ENCODE data around the gene NR4A2.
A peak's percentile ranks its signal among the peaks of the same experiment; 100 is the strongest.

NR4A2 gene

GRCh38 chr2:156332534-156333273 is at the start of gene NR4A2:
Gene NR4A2, minus strand, starts transcription at chr2:156332721. Its CDS starts 2,535 bp downstream, at chr2:156330186.
- peak; percentile 82 for DNase-seq (ENCODE audit: low read depth)

DNA sequence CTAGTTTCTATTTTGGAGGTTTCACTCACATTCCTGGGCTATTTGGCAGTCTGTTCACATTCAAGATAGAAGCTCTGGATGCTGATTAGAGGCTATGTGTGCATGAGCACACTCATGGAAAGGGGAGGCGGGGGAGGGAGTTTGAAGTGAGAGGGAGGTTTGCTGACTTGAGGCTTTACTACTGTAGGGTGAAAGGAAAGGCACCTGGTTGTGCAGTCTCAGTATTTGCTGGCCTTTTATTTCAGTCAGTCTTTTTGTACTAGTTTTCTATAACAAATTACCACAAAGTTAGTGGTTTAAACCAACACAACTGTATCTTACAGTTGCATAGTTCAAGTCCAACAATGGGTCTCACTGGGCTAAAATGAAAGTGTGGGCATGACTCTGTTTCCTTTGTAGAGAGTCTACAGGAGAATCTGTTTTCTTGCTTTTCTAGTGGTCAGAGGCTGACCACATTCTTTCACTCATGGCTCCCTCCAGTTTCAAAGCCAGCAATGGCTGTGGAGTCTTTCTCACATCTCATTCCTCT is 47.7 kb upstream of the NR4A2 start:
- DNase-seq (ENCODE audit: low read depth): no peak

GRCh38 chr2:156379714-156380113 is 47.2 kb upstream of the NR4A2 start:
- no peak for DNase-seq (ENCODE audit: low read depth)

GRCh38 chr2:156379071-156379470 is 46.5 kb upstream of the NR4A2 start:
- no peak for DNase-seq (ENCODE audit: low read depth)

GRCh38 chr2:156366753-156367152 is 34.2 kb upstream of the NR4A2 start:
- DNase-seq (ENCODE audit: low read depth): no peak

DNA sequence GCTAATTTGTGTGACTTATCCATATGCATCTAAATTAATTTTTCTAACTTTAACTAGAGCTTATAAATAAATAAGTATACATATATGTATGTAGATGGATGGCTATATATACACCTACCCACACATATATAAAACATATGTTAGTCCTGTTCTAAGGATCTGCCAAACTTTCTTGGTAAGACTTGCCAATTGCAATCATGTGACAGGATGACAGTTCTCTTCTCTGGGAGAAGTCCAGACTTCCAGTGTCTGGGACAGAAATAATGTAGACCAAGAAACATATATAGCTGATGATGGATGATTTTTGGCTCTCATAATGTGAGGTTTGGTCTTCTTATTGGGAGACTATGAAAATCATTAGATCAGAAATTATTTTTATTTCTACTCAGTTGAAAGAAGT is 30.6 kb upstream of the NR4A2 start:
- no peak for DNase-seq (ENCODE audit: low read depth)

GRCh38 chr2:156356014-156356754 is 23.7 kb upstream of the NR4A2 start:
- no peak for DNase-seq (ENCODE audit: low read depth)

DNA sequence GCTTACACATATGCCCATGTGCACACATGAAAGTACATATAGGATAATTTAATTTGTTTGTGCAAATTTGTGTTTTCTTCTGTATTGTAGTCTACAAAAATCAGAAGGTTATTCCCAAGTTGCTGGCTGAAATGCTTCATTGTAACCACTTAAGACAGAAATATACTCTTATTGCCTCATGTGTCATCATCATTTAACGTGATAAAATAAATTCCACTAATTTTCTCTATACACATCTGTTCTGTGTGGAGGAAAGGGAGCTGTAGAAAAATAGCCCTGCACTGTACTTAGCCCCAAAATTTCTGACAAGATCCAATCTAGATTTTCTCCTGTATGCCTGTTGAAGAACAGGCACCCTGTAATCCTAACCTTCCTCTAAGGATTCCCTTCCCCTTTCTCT is 20.4 kb upstream of the NR4A2 start:
- DNase-seq (ENCODE audit: low read depth): no peak

DNA sequence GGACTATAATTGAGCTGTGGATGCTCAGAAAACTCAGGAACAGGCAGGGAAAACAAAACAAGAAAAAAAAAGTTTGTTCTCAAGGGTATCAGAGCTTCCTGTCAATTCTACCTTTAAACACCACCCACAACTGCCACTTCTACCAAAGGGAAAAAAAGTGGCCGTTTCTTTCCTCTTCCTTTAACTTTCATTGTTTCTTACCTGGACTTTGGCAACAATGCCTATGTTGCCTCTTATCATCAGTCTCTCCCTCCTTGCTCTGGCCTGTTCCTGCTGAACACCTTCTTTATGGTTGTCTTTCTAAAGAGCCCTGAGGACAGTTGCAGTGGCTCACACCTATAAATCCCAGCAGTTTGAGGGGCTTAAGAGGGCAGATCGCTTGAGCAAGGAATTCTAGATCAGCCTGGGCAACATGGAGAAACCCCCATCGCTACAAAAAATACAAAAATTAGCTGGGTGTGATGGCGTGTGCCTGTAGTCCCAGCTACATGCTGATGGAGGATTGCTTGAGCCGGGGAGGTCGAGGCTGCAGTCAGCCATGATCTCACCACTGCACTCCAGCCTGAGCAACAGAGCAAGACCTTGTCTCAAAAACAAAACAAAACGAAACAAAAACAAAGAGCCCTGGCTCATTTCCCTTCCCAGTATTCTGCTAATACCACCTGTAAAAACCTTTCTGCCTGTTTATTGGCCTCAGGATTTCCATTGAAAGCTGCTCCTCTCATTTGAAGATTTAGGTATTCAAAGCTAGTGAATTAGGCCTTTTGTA is 18.0 kb upstream of the NR4A2 start:
- DNase-seq (ENCODE audit: low read depth): no peak

DNA sequence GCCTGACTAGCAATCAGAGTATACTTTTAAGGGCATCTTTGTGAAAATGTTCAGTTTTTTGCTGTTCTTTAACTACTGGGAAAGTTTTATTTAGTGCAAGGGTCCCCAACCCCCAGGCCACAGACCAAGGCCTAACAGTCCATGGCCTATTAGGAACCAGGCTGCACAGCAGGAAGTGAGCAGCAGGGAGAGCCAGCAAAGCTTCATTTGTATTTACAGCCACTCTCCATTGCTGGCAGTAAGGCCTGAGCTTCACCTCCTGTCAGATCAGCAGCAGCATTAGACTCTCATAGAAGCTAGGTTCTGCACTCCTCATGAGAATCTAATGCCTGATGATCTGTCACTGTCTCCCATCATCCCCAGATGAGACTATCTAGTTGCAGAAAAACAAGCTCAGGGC is 17.1 kb upstream of the NR4A2 start:
- DNase-seq (ENCODE audit: low read depth): no peak

- DNase-seq (ENCODE audit: low read depth): no peak
Observed at GRCh38 chr2:156349161-156349560, 16.6 kb upstream of the NR4A2 start.

DNA sequence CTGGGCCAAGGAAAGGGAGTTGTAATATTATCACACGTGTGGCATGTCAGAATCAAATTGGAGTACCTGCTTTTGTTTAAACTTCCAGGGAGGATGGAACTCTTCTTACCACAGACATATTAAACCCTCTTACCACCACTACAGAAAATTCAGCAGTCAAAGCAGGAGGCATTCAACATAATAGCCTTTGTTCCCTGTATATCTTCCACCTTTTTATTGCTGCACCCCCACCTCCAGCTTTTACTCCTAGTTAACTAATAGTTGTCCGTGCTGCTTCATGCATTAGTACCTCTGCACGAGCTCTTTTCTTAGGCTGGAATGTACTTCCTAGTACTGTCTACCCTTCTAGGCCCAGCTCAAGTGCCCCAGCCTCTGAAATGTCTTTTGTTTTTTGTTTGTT is 14.9 kb upstream of the NR4A2 start:
- no peak for DNase-seq (ENCODE audit: low read depth)

DNA sequence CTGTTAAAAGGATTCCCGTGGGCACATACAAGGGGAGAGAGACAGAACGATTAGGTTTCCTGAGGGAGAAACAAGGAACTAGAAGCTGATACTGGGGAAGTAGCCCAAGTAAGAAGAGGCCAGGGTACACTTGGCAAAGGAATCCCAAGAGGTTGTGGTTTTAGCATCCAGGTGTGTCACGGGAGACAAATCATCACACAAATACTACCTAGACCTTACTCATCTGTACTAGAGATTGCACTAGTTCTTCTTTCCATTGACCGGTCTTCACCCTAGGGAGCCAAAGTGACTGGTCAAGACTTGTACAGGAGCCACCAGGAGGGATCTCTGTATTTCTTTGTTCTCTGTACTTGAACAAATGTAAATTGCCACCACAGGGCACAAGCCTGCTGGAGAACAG is 14.2 kb upstream of the NR4A2 start:
- no peak for DNase-seq (ENCODE audit: low read depth)

GRCh38 chr2:156345582-156345981 is 13.1 kb upstream of the NR4A2 start:
- no peak for DNase-seq (ENCODE audit: low read depth)

DNA sequence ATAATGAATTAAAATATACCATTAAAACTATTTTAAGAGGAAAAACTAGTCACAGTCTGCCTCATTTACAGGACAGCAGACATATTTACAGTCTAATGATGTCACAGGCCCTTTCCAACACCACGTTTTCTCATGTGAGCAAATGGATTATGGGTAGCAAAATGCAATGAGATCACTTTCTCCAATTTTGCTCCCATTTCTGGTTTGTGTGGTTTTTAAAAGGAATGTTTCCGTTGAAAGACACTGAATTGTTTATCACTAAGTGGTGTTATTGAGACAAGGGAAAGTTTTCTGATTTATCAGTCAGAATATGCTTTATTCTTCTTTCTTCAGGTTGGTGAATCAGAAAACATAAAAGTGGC is 11.4 kb upstream of the NR4A2 start:
- DNase-seq (ENCODE audit: low read depth): no peak

GRCh38 chr2:156343096-156343939 is 10.8 kb upstream of the NR4A2 start:
- DNase-seq (ENCODE audit: low read depth): no peak

DNA sequence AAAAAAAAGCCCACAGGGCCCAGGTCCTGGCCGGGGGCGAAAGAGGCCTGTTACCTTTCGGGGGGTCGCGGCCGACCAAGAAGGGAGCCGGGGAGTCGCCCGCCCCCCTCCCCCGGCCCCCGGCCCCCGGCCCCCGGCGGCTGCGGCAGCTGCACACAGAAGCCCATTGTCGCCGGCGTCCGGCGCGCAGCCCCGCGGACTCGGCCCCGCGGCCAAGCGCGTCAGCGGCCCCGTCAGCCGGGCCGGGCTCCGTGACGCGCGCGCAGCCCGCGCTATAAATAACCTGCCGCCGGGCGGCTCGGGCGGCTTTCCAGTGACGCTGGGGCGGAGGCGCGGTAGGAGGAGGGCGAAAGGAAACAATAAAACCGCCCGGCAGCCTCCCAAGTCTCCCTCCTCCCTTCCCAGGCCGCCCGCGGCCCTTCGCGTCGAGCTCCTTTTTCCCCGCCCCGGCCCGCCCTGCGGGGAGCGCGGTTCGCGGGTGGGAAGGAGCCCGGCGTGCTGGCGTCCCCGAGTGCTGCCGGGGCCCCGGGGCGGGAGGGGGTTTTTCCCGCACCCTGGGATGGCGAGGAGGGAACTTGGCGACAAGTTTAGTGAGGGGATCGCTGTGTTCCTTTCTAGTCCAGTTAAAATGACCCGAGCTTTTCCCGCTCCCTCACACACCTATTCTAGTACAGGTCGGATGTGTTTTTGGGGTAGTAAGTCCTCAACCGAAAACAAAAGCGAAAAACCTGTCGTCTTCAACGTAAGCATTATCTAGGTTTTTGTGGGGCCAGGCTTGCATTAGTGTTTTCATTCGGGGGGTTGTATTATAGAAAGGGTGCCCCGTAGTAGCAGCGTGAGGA is 10.0 kb upstream of the NR4A2 start:
- DNase-seq (ENCODE audit: low read depth): peak; percentile 83

DNA sequence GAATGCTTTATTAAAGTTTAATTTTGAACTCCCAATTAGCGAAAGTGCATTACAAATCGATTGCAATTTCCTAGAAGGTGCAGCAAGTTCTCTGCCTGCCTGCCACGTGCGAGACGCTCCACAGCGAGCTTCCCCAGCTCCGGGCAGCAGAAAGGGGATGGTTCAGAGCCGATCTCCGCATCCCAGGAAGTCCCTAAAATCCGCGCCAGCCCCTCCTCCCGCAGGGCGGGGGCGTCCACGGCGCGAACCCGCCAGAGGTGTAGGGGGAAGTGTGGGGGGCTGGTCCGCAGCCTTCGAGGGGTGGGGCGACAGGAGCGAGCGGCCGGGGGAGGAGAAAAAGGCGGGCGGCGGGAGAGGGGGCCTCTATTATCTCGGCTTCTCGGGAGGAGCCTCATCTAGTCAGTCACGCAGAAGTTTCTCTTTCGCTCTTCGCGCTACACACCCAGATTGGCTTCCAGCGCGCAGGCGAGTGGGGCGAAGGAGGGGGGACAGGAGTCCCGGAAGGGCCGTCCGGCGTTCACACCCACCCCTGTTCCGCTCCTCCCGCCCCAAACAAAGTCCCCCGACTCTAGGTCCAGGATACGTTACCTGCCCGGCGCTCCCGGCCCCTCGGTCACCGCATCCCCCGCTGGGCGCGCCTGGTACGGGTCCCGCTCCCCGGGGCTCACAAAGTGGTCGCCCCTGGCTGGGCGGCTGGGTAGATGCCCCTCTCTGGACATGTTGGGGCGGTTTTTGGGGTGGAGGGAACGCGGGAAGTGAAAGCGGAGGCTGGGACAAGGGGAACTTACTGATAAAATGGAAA is 9.1 kb upstream of the NR4A2 start:
- DNase-seq (ENCODE audit: low read depth): peak; percentile 81

GRCh38 chr2:156340804-156341451 is 8.4 kb upstream of the NR4A2 start:
- DNase-seq (ENCODE audit: low read depth): no peak

Measured in activated T-cell treated with anti-CD3 and anti-CD28 coated beads for 1 hour (primary cell).